Gastroesophageal sphincter (tissue), 4 donors: ENCODE results near the gene COL4A3. TPM values are rescaled to one million over a fixed set of nuclear protein-coding genes. Genes with fewer than 3 reads are reported as not detected.

Experiments used
- ATAC-seq: fragments of 150-250 bp; one replicate; pipeline ENCODE4 v1.9.1; 2016; ENCODE audit warnings: mild to moderate bottlenecking, moderate library complexity
- H3K27ac ChIP-seq, 4 donors: fragments of 200-600 bp; sonication (generic) in 3 of 4; 1 replicate in 3 of 4; 2 replicates in 1 of 4; pipeline ENCODE4 v1.5.1; 2016 to 2019
- H3K27me3 ChIP-seq: fragments of 200-600 bp; sonication (generic); one replicate; pipeline ENCODE4 v1.5.1; 2019
- H3K36me3 ChIP-seq, 2 donors: fragments of 200-600 bp; sonication (generic); one replicate each; pipeline ENCODE4 v1.5.1; 2019; ENCODE audit warnings: control low read depth in 1 of 2
- H3K4me1 ChIP-seq, 3 donors: fragments of 200-600 bp; sonication (generic); 1 replicate in 2 of 3; 2 replicates in 1 of 3; pipeline ENCODE4 v1.5.1; 2016 to 2019; ENCODE audit warnings: control low read depth in 2 of 3
- H3K4me3 ChIP-seq, 2 donors: fragments of 200-600 bp; sonication (generic); one replicate each; pipeline ENCODE4 v1.5.1; 2019; ENCODE audit warnings: mild to moderate bottlenecking in 1 of 2, moderate library complexity in 1 of 2
- H3K9me3 ChIP-seq, 3 donors: fragments of 200-600 bp; sonication (generic); one replicate each; pipeline ENCODE4 v1.5.1; 2017 to 2019; ENCODE audit warnings: control low read depth in 2 of 3
- EP300 ChIP-seq: sonication (generic); formaldehyde crosslinking; IDR thresholded peaks from one replicate; pipeline ENCODE4 v1.6.1; 2017; ENCODE audit warnings: antibody characterized with exemption, mild to moderate bottlenecking
- POLR2A ChIP-seq, 2 donors: fragments of 450-650 bp; IDR thresholded peaks; one replicate each; pipeline ENCODE4 v1.6.1; 2017; ENCODE audit warnings: antibody characterized with exemption in 2 of 2, mild to moderate bottlenecking in 2 of 2, moderate library complexity in 1 of 2
- POLR2AphosphoS5 ChIP-seq: sonication (generic); formaldehyde crosslinking; IDR thresholded peaks from one replicate; pipeline ENCODE4 v1.6.1; 2017; ENCODE audit warnings: antibody characterized with exemption
- WGBS, 2 donors: methylation state at CpG; one replicate each; pipeline ENCODE4 v1.1.5; 2018; ENCODE audit warnings: low coverage in 1 of 2; 5-methylcytosine and 5-hydroxymethylcytosine counted together
- total RNA-seq, 4 donors: library from RNA; depleted of rRNA; stranded (reverse); fragments of >200 nt; gene quantifications; one replicate each; pipeline ENCODE4 v1.1.0, GENCODE V29; 2016
- TF ChIP-seq, protein P1 (sequence below), 4 experiments: fragments of 200-600 bp in 2 of 4; fragments of 450-650 bp in 2 of 4; sonication (generic) in 1 of 4; IDR thresholded peaks; one replicate each; pipeline ENCODE4 v1.5.1; 2017 to 2019; ENCODE audit warnings: antibody characterized with exemption in 4 of 4, mild to moderate bottlenecking in 2 of 4, moderate library complexity in 2 of 4

The COL4A3 gene
- total RNA-seq, 4 donors from 2014 or later: 2.7 to 8.9 (median 6.1) TPM

- Histone ChIP-seq H3K4me3 (no peak overlapping the region), H3K36me3 (no peaks in the 10 kb centered on the region), H3K4me1 (no peaks in the 10 kb centered on the region), H3K9me3 (no peaks in the 10 kb centered on the region), H3K27me3 (no peaks in the 10 kb centered on the region), H3K27ac (no peak overlapping the region)
- 86 to 93% methylated on average over 4 of the region's 4 CpGs for WGBS, 2 donors
- no peak for ATAC-seq
- TF ChIP-seq, protein P1, sequence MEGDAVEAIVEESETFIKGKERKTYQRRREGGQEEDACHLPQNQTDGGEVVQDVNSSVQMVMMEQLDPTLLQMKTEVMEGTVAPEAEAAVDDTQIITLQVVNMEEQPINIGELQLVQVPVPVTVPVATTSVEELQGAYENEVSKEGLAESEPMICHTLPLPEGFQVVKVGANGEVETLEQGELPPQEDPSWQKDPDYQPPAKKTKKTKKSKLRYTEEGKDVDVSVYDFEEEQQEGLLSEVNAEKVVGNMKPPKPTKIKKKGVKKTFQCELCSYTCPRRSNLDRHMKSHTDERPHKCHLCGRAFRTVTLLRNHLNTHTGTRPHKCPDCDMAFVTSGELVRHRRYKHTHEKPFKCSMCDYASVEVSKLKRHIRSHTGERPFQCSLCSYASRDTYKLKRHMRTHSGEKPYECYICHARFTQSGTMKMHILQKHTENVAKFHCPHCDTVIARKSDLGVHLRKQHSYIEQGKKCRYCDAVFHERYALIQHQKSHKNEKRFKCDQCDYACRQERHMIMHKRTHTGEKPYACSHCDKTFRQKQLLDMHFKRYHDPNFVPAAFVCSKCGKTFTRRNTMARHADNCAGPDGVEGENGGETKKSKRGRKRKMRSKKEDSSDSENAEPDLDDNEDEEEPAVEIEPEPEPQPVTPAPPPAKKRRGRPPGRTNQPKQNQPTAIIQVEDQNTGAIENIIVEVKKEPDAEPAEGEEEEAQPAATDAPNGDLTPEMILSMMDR (IDR thresholded peaks at IDR 0.05): no peak
- no peak for TF ChIP-seq EP300
- no peak for TF ChIP-seq POLR2AphosphoS5
- TF ChIP-seq POLR2A (IDR thresholded peaks at IDR 0.05): no peak
Observed at GRCh38 chr2:227310756-227311110, 146.3 kb downstream of the COL4A3 start.

DNA sequence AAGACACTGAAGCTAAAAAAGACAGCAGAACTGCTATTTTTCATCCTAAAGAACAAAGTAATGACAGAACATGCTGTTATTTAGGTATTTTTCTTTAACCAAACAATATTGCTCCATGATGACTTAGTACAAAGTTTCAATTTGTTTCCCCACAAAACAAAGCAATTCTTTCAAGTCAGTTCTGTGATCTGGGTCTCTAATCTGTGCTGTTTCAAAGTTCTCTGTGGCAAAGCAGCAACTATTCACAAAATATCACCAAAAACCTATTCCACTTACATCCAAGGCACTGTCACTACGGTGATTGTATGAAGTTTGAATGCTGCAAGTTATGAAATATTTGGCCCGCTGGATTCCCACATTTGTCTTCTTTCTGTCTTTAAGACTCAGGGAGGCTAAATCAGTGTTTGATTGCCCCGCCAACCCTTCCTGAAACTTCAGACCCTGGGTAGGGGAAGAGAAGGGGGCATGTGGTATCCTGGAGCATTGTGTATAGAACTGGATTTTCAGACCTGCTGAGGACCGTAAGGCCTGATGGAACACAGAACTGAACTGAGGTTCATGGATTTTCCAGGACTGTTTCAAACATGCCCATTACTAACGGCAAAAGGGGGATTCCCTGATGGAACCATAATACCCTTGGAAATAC, 147.6 kb downstream of the COL4A3 start:
- Histone ChIP-seq H3K9me3 (no peaks in the 10 kb centered on the region), H3K27ac (no peak overlapping the region), H3K4me3 (no peak overlapping the region), H3K36me3 (no peaks in the 10 kb centered on the region), H3K4me1 (no peaks in the 10 kb centered on the region), H3K27me3 (no peaks in the 10 kb centered on the region)
- ATAC-seq: no peak
- 85 to 98% methylated on average over 5 of the region's 5 CpGs for WGBS, 2 donors
- TF ChIP-seq POLR2A (IDR thresholded peaks at IDR 0.05): no peak
- TF ChIP-seq, protein P1 (IDR thresholded peaks at IDR 0.05): no peak
- TF ChIP-seq EP300: no peak

- 47 to 50% methylated on average over 2 of the region's 2 CpGs for WGBS, 2 donors
- H3K27me3 ChIP-seq: no peaks in the 10 kb centered on the region
- no peaks in the 10 kb centered on the region for H3K4me1 ChIP-seq
- no peak for ATAC-seq
- no peak overlapping the region for H3K4me3 ChIP-seq
- H3K36me3 ChIP-seq: no peaks in the 10 kb centered on the region
- H3K27ac ChIP-seq: no peak overlapping the region
- no peaks in the 10 kb centered on the region for H3K9me3 ChIP-seq
- no peak for TF ChIP-seq EP300
- no peak for TF ChIP-seq POLR2AphosphoS5
- no peak for TF ChIP-seq POLR2A (IDR thresholded peaks at IDR 0.05)
- TF ChIP-seq, protein P1 (IDR thresholded peaks at IDR 0.05): no peak
Observed at GRCh38 chr2:227312579-227312978, 148.2 kb downstream of the COL4A3 start.

- H3K36me3 ChIP-seq: no peaks in the 10 kb centered on the region
- no peak overlapping the region for H3K4me3 ChIP-seq
- no peaks in the 10 kb centered on the region for H3K9me3 ChIP-seq
- WGBS, 2 donors: 89 to 100% methylated on average over 1 of the region's 1 CpG
- no peak for ATAC-seq
- H3K4me1 ChIP-seq: no peaks in the 10 kb centered on the region
- no peaks in the 10 kb centered on the region for H3K27me3 ChIP-seq
- H3K27ac ChIP-seq: no peak overlapping the region
- TF ChIP-seq, protein P1 (IDR thresholded peaks at IDR 0.05): no peak
- no peak for TF ChIP-seq POLR2A (IDR thresholded peaks at IDR 0.05)
- no peak for TF ChIP-seq EP300
- TF ChIP-seq POLR2AphosphoS5: no peak
Observed at GRCh38 chr2:227313310-227313709, 148.9 kb downstream of the COL4A3 start.

DNA sequence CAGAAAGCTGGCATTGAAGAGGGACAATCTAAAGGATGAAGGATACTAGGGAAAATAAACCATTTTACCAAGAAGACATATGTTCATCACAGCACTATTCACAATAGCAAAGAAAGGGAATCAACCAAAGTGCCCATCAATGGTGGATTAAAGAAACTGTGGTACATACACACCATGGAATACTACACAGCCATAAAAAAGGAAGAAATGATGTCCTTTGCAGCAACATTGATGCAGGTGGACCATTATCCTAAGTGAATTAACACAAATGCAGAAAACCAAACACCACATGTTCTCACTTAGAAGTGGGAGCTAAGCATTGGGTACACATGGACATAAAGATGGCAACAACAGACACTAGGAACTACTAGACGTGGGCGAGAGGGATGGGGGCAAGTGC, 153.4 kb downstream of the COL4A3 start:
- no peak overlapping the region for H3K27ac ChIP-seq
- no peaks in the 10 kb centered on the region for H3K4me1 ChIP-seq
- H3K4me3 ChIP-seq: no peak overlapping the region
- ATAC-seq: no peak
- no peaks in the 10 kb centered on the region for H3K27me3 ChIP-seq
- 90% methylated on average over 2 of the region's 2 CpGs; no CpG with 5 or more reads in 1 of the 2 donors for WGBS, 2 donors
- H3K9me3 ChIP-seq: no peaks in the 10 kb centered on the region
- TF ChIP-seq POLR2AphosphoS5: no peak
- no peak for TF ChIP-seq EP300
- TF ChIP-seq, protein P1 (IDR thresholded peaks at IDR 0.05): no peak
- TF ChIP-seq POLR2A (IDR thresholded peaks at IDR 0.05): no peak
- no peaks in the 10 kb centered on the region for H3K36me3 ChIP-seq
